ENCODE data around the gene TBX3.

TBX3 gene

DNA sequence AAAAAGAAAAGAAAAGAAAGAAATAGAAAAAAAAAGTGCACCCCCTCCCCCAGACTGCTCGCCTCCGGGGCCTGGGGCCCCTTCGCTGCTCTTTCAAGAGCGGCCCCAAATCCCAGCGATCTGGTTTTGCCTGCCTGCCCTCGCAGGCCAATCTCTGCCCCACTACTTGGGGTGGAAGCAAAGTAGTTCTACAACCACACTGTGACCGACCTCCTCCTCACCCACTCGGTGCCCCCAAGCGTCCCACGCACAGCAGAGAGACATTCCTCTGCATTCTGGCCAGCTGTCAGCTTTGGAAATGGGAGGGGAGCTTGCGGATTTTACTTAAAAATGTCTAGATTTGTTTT, 2.4 kb upstream of the TBX3 start:
- DNase-seq = no peak
- intact Hi-C loops (cut with DNase I) = loop anchor here (10.0 kb wide), 1 partner anchor 282 kb away; the partner anchor contains the start of gene TBX5

DNA sequence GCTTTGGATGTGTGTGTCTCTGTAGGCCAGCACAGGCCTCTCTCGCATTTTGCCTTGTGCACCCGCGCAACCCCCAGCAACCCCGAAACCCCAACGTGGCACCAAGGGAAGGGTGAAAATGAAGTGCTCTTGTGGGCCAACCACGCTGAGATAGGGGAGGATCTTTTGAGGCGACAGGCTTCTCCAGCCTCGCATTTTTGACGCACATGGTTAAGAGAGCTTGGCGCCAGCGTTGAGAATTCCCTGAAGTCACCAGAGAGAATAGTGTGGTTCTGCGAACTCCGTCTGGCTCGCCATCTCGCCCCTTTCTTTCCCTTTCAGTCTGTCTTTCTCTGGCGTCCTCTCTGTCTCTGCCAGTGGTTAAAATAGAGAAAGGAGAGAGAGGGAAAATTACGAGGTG, 1.9 kb upstream of the TBX3 start:
- intact Hi-C loops (cut with DNase I) = loop anchor here (10.0 kb wide), 1 partner anchor 281 kb away; the partner anchor contains the start of gene TBX5
- no peak for DNase-seq

DNA sequence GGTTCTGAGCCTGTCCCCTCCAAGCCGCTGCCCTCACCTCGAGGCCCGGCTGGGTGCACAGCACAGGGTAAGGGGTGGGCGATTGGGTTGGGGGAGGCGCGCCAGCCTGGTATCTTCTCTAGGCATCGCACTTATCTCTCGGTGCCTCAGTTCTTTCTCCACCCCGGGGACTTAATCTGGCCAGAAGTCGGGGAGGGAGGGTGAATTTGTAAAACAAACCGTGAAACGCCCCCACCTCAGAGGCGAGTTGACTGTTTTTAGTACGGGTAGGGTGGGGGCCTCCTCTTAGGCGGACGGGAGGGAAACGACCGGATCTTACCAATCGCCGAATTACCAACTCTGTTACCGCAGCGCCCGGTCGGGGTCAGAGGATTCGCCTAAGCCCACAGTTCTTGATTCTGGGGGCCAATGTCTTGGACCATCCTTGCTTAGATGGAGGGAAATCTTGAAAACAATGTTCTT, 1.4 kb upstream of the TBX3 start:
- intact Hi-C loops (cut with DNase I) = loop anchor here (10.0 kb wide), 1 partner anchor 281 kb away; the partner anchor contains the start of gene TBX5
- no peak for DNase-seq

DNA sequence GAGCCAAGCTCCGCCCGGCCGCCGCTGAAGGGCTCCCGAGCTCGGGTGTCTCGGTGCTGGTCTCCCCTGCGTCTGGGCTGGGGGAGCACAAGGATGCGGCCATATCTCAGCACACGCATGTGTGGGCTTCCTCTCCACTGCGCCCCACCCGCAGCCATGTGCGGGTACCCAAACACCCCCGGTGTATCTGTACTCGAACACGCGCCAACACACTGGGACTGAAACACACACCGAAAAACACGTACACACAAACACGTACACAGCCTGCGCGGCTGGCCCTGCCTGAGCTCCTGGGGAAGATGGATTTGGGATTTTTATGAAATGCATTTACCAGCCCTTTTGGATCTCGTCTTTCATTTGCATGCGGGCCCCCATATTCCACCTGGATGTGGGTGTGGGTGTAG, 897 bp upstream of the TBX3 start:
- intact Hi-C loops (cut with DNase I) = loop anchor here (10.0 kb wide), 1 partner anchor 280 kb away; the partner anchor contains the start of gene TBX5
- no peak for DNase-seq

DNA sequence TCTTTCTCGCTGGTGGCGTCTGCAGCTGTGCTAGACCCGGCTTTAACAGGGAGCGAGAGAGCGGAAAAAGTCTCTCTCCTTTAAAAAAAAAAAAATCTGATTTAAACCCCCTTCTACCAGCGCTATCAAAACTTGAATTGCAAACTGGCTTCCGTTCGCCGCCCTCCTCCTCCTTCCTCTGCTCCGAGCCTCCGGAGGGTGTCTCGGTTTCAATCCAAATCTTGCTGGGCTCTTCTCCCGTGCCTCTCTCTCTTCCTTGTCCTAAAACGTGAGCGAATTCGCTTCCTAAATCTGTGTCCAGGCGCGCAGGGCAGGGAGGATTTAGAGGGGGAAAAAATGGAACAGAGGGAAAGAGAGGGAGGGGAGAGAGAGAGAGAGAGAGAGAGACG, 272 bp downstream of the TBX3 start:
- intact Hi-C loops (cut with DNase I) = loop anchor here (10.0 kb wide), 1 partner anchor 279 kb away; the partner anchor contains the start of gene TBX5
- DNase-seq = no peak

DNA sequence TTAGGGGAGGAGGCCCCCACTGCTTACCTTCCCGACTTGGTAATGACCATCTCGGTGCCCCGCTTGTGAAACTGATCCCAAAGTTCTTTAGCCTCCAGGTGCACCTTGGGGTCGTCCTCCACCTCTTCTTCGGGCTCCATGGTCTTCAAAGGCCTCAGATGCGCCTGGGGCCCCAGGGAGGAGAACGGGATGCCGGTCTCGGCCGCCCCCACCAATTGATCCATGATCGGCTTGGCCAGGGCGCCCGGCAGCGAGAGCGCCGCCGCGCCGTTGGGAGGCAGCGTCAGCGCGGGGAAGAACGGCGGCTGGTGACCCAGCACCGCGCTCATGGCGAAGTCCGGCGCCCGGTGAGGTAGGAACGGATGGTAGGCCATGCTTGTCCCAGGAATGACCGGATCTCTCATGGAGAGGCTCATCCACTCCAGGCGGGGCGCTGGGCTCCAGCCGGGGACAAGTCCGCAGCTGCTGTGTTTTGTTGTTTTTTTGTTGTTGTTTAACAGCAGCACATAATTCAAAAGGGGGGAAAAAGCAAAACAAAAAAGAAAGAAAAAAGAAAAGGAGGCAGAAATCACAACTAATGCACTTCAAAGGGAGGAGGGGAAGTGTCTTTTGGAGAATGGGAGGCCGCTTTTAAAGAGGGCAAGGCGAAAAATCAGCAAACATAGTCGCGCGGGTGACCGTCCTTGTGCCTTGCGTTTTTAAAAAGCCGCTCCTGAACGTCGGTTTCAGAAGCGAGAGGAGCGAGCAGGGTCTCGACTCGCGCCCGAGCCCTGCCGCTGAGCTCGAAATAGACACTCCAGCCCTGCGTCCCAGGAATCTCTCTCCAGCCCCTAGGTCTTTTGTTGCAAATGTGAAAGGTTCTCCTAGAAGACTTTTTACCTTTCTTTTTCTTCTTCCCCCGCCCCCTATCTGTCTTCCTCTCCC, 928 bp downstream of the TBX3 start:
- DNase-seq = no peak
- intact Hi-C loops (cut with DNase I) = loop anchor here (10.0 kb wide), 1 partner anchor 278 kb away; the partner anchor contains the start of gene TBX5

DNA sequence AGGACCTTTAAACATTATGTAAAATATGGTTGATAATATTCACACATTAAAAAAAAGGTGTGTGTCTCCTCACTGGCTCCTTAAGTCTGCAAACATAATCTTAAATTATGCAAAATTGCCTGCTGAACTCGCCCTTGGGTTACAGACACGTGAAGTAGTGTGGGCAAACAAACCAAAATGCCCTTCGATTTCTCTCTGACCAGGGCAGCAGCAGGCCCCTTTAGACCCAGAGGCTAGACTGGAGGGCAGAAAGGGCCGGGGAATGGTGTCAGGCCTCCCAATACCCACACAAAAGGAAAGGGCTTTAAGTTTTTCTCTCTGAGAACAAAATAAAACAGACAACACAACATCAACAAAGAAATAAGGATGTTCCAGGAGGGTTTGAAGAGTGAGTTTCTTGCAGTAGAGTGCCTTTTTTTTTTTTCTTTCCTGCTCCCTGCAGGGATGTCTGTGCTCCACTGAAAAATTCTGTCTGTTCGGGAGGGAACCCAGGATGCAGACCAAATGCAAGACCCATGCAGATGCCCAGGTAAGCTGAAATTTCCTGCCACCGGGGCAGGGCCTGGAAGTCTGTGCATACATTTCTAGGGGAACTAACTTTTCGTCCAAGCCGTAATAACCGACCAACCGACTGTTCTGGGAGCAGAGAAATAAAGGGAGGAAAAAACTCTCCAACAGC, 1.7 kb downstream of the TBX3 start:
- intact Hi-C loops (cut with DNase I) = loop anchor here (10.0 kb wide), 1 partner anchor 277 kb away; the partner anchor contains the start of gene TBX5
- no peak for DNase-seq

DNA sequence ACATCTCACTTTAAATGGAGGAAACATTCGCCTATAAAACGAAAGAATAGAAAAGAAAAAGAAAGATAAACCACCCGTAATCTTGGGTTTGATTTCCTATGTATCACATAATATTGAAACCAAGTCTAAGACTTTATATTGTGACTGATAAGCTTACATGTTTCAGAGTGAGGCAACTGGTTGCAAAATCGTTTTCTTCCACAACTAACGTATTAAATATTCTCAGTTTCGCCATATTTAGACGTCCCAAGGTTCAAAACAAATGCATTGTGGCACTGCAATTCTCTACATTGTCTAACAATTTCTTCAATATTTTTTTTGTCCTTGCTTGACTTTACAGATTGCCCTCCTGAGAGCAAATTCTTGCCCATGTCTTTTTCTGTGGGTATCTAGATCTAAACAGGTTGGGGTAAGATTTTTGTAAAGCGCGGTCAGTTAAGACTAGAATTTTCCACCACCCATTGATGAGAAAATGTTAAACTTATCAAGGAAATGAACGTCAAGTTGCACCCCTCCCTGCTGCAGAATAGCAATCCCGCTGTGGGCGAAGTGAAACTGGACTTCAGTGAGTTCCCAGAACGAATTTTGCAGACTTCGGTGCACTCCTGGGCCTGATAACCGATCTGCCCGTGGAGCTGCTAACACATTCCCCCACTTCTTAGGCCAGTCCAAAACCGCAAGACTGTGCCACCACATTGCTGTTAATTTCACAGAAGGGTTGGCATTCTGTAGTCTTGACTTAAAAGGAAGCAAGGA, 2.7 kb downstream of the TBX3 start:
- intact Hi-C loops (cut with DNase I) = loop anchor here (10.0 kb wide), 1 partner anchor 276 kb away; the partner anchor contains the start of gene TBX5
- no peak for DNase-seq

DNA sequence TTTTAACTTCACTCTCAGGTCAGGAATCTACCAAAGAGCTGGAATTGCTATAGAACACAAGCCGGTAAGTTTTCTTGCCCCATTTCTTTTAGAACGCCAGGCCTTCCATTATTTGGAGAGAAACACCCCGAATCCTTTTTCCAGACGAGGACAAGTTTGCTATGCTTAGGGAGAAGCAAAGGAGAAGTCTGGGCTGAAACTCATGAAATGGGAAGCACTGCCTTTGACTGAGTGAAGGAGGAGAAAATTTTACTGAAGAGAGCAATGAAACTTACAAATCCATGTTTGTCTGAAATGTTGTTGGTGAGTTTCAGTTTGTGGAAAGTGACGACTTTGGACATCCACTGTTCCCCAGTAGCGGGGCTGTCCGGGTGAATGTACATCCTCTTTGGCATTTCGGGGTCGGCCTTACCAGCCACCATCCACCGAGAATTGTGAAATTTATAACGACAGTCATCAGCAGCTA, 3.3 kb downstream of the TBX3 start:
- no peak for DNase-seq
- intact Hi-C loops (cut with DNase I) = loop anchor here (10.0 kb wide), 1 partner anchor 276 kb away; the partner anchor contains the start of gene TBX5

DNA sequence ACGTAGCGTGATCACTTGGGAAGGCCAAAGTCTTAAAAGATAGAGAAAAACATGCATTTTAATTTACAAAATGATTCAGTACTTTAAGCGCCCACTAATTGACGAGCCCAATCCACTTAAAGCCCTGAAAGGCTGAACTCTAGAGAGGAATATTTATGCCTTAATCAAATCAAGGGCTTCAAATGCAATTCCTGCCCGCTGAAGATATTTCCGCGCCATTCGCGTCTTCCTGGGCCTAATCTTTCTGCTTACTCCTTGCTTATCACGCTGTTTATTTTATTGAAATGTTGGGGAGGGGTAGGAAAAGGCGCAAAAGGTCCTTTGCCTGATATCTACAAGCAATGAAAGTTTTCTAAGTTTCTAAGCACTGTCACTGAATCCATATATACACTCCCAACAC, 4.0 kb downstream of the TBX3 start:
- no peak for DNase-seq

DNA sequence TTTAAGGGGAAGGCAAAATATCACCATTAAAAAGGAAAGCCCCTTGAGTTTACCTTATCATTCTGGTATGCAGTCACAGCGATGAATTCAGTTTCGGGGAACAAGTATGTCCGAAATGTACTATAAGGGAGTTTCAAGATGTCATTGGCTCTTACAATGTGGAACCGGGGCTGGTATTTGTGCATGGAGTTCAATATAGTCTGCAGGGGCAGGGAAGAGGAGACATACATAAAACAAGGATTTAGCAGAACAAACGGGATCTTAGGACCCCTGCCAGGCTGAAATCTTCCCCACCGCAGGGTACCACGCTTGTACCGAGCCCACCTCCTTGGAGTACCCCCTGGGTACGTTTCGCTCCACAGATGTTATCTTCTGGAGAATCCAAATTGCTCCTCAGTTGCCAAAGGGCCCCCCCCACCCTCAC, 4.5 kb downstream of the TBX3 start:
- intact Hi-C loops (cut with DNase I) = no loop called here
- no peak for DNase-seq

More for the DNA sequence above, 4.0 kb downstream of the TBX3 start:
- intact Hi-C loops (cut with DNase I) = loop anchor here (10.0 kb wide), 1 partner anchor 275 kb away; the partner anchor contains the start of gene TBX5

DNA sequence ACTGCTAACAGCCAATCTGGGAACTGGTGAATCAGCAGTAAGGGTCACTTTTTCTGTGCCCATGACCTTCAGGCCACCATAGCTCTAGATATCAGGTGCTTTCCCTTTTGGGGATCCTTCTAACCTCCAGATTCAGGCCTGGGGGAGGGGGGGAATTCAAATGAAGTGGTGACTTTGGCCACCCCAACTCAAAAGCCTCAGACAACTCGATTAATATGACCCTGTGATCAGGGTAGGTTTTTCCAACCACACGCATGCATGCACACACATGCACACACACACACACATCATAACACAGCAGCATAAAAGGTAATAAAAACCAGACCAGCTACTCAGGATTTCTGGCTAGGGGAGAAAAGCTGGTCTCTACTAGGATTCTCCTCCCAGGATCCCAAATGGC, 5.3 kb downstream of the TBX3 start:
- no peak for DNase-seq
- intact Hi-C loops (cut with DNase I) = no loop called here

DNA sequence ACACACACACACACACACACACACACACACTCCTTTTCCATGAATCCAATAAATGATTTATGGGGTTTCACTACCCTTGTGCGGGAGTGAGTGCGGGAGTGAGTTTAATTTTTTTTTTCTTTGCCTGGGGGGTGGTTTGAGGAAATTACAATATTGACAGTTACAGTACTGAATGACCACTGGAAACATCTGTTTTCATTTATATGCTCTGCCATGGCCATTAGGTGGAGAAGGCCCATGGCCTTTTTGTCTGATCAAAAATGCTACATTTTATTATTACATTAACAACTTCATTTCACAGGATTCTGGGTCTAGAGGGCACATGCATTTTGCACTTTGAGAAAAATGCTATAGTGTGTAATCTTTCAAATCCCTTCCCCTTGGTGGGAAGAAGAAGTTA, 5.9 kb downstream of the TBX3 start:
- intact Hi-C loops (cut with DNase I) = no loop called here
- no peak for DNase-seq

DNA sequence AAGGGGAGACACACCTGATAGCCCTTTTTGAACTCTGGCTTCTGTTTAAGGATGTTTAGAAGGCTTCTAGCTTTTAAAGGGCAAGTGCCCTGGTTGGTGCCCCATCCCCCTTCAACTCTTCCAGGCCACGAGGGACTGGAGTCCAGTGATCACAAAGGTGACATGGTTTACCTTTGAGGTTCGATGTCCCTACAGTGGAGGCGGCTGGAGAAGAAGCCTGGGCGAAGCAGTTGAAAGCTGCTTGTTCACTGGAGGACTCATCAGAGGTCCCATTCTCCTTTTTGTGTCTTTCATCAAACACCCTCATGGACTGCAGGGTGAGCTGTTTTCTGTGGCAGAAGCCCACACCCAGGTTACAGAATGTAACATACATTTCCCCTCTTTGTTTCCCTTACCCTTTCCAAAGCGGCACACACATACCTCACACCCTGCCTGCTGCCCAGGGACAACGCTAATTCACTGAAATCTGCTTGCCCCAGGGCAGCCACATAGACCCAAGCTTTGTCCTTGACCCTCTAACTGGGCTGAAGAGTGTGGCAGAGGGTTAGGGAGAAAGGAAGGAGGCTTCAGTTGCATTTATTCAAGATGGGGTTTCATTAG, 7.7 kb downstream of the TBX3 start:
- intact Hi-C loops (cut with DNase I) = no loop called here
- no peak for DNase-seq

DNA sequence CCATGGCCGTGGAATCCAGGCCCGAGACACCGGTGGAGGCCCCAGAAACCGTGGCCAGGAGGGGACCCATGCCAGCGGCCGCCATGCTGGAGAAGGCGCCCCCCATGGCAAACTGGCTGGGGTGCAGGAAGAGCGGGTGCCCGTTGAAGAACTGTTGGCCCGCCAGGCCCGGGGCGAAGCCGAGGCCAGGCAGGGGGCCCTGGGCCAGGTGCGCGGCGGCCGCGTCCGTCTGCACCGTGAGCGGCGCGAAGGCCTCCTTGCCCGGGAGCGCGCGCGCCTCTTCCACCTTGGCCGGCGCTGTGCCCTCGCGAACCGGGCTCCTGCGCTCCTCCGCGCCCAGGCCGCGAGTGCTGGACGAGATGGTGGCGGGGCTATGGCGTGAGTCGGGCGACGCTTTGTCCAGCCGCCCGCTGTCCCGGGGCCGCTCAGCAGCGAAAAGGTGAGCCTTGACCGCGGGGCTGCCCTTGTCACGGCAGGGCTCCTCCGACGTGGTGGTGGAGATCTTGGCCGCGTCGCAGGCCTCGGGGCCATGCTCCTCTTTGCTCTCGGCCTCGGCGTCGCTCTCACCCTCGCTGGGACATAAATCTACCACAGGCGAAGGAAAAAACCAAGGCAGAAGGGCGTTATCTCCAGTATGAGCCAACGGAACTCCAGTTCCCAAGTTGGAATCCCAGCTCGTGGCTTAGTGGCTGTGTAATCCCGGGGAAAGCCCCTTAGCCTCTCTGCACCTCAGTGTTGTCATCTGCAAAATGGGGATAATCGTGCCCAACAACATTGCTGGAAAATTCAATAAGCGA, 9.5 kb downstream of the TBX3 start:
- no peak for DNase-seq
- intact Hi-C loops (cut with DNase I) = no loop called here

DNA sequence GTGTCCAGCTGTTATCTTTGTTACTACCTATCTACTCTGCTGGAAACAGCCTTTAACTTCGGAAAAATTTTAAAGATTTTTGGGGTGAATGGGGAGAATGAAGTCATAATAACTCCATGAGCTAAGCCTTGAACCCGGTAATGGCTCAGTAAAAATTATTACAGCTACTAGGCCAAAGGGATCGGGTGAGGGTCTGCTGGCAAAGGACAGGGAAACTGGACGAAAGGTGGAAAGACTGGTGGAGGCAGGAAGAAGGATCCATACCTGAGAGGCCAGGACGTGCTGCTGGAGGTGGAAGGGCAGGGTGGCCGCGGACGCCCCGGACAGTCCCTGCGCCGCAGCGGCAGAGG, 10.1 kb downstream of the TBX3 start:
- intact Hi-C loops (cut with DNase I) = no loop called here
- DNase-seq = no peak

DNA sequence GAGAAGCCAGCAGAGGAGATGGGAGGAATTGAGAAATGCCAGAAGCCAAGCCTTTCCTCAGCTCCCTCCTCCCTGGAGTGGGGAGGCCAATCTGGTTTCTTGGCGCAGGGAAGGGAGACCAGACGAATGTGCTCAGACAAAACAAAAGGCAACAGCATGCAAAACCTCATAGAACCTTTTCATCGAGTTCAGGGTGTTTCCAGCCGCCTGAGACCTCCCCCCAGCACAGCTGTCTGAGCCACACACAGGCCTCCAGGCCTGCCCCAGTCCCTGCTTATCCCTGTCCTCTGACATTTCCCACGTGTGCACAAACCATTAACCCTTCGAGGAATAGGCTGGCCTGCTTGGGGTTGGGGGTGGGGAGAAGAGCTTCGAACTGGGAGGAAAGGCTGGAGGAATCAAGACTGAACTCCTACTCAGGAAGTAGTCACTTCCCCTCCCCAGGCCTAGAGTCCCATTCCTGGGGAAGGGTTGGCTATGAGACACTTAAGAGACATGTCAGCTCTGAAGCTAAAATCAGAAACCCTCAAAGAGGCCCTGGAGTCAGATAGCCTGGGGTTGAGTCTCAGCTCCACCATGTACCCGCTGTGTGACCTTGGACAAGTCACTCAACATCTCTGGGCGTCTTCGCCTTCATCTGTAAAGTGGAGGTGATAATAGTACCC, 10.7 kb downstream of the TBX3 start:
- DNase-seq = no peak
- intact Hi-C loops (cut with DNase I) = no loop called here
